ENCODE data around the gene MYL10.

Gene MYL10

DNA sequence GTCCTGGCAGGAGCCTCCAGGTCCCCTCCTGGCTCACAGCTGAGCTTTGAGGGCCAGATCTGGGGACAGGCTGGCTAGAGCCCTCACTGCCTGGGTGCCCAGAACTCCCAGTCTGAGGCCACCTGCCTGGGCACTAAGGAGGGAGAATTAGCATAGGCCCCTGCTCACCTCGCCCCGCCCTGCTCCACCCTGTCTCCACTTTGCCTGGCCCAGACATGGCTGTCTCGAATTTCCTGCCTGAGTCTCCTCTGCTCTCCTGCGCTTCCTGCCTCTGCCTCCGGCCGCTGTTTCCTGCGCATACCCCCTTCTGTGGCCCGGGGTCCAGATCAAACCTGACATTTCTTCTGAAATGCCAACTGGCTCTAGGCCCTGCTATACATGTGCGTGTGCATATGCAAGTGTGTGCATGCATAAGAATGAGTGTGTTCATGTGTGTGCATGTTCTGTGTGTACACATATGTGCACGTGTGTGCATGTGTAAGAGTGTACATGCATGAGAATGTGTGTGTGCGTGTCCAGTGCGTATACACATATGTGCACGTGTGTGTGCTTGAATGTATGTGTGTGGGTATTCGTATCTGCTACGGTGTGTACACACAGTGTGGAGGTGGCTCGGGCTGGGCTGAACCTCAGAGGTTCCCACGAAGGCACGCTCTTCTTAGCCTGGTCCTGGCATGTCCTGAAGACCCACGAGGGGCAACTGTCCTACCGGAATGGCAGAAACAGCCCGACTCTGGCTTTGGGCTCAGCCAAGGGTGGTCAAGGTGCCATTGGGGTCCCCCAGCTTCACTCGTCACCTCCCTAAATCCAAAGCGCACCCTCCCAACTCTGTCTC is 64.9 kb downstream of the MYL10 start:
- no peak for DNase-seq

Data from fibroblast of skin of right quadriceps (primary cell).